ENCODE measurements around the gene CLIC6.

CLIC6 gene

DNA sequence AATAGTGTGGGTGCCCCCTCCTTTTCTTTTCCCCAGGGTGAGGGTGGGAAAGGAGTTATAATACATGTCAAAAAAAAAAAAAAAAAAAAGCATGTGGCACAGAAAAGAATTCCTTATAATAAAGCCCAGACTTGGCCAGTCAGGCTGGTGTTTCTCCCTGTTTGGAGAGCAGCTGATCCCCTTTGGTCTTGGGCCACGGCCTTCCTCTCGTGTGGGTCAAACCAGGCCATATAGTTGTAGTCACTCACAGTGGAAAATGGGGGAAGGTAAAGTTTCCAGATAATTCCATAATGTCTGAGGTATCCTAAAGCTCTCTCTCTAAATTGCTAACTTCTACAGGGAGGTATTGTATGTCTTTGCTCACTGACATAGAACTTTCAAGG lies 22.0 kb downstream of the CLIC6 start:
- TF ChIP-seq TEAD4 (IDR thresholded peaks at IDR 0.05) (no peak), YY1 (IDR thresholded peaks at IDR 0.05; ENCODE audit: low read depth) (no peak), TAF1 (IDR thresholded peaks at IDR 0.05; ENCODE audit: low read depth) (no peak), RAD21 (IDR thresholded peaks at IDR 0.05; ENCODE audit: low read depth) (no peak), CREB1 (IDR thresholded peaks at IDR 0.05; ENCODE audit: low read depth) (no peak), EP300 (IDR thresholded peaks at IDR 0.05; ENCODE audit: borderline replicate concordance) (no peak), TCF12 (IDR thresholded peaks at IDR 0.05; ENCODE audit: low read depth) (no peak), NFIC (IDR thresholded peaks at IDR 0.05) (no peak), EGR1 (IDR thresholded peaks at IDR 0.05) (no peak), ZBTB7A (IDR thresholded peaks at IDR 0.05; ENCODE audit: low read depth) (no peak)
- TF ChIP-seq, protein P1, sequence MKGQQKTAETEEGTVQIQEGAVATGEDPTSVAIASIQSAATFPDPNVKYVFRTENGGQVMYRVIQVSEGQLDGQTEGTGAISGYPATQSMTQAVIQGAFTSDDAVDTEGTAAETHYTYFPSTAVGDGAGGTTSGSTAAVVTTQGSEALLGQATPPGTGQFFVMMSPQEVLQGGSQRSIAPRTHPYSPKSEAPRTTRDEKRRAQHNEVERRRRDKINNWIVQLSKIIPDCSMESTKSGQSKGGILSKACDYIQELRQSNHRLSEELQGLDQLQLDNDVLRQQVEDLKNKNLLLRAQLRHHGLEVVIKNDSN (IDR thresholded peaks at IDR 0.05): no peak
- TF ChIP-seq, protein P2, sequence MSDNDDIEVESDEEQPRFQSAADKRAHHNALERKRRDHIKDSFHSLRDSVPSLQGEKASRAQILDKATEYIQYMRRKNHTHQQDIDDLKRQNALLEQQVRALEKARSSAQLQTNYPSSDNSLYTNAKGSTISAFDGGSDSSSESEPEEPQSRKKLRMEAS (IDR thresholded peaks at IDR 0.05): no peak

DNA sequence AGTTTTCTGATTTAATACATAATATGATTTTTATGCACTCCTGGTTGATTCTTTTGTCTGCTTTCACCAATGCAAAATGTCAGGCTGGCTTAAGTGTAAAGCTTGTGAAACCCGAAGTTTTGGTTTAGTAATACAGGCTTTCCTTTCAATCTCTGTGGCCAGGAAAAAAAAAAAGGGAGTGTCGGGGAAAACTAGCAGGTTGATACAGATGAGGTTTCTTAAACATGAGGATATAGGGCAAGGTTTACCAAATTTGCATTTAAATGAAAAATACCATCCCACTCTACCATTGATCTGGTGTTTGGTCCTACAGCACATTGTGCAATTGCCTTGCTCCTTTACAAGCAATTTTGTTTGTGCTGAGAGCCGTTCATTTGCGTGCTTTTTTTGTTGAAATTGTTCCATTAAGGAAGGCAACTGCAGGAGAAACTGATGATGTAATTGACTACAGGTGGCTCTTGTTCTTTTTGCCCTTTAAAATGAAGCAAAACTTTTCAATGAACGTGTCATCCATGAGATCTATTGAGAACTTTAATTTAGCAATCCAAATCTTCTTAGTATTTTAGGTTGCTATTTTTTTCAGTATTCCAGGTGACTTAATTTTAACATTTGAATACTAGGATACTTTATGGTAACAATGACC lies 22.7 kb downstream of the CLIC6 start:
- TF ChIP-seq CREB1 (IDR thresholded peaks at IDR 0.05; ENCODE audit: low read depth): no peak
- TF ChIP-seq FOXM1 (IDR thresholded peaks at IDR 0.05; ENCODE audit: borderline replicate concordance, low read depth): no peak
- no peak for TF ChIP-seq ZBTB7A (IDR thresholded peaks at IDR 0.05; ENCODE audit: low read depth)
- no peak for TF ChIP-seq YY1 (IDR thresholded peaks at IDR 0.05; ENCODE audit: low read depth)

DNA sequence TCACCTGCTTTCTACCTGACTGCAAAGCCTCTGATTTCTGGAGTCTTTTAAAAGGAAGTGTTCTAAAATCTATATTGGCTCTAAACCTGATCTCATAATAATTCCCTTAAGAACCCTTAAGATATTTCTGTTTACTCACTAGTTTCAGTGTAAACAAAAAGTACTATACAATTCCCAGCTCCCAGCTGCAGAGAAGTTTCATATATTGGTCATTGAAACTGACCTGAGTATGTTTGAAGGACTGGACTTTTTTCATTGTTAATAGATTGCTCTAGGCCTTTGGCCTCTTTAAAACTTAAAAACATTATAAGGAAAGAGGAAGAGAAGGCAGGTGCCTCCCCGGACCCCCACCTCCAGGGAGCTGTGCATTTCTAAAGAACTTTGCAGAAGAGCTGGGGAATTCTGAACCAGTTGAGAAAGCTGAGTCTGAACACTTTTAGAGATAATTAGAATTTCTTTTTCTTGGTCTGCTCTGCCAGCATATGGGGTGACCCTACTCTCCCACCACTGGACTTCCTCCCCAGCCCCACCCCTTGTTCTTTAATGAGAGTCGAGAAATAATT lies 23.7 kb downstream of the CLIC6 start:
- TF ChIP-seq NFIC (IDR thresholded peaks at IDR 0.05): no peak
- TF ChIP-seq CREB1 (IDR thresholded peaks at IDR 0.05; ENCODE audit: low read depth): no peak

DNA sequence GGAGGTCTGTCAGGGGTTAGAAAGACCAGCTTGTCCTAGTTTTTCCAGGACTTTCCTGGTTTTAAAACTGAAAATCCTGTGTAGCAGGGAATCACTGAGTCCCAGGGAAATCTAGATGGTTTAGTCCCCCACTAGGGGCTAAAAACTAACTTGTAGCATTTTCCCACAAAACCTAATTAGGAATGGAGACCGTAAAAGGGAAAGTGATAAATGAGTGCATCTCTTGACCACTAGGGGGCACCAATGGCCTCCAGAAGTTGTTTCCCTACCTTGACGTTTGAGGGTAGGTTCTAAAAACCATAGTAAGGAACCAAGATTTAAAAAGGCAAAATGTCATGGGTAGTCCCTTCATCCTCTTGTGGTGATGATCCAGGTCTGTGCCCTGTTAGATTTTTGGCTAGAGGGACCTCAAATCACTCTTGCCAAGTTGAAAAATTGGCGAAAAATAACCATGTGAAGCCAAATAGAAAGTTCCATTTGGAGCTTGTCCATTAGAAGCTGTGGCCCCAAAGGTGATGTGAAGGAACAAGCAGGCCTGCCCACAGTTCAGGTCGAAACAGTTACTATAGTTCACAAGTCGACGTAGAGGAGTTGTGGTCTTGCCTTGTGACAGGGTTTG lies 24.5 kb downstream of the CLIC6 start:
- TF ChIP-seq RAD21 (IDR thresholded peaks at IDR 0.05; ENCODE audit: low read depth) (peak; percentile 68), YY1 (IDR thresholded peaks at IDR 0.05; ENCODE audit: low read depth) (no peak)

DNA sequence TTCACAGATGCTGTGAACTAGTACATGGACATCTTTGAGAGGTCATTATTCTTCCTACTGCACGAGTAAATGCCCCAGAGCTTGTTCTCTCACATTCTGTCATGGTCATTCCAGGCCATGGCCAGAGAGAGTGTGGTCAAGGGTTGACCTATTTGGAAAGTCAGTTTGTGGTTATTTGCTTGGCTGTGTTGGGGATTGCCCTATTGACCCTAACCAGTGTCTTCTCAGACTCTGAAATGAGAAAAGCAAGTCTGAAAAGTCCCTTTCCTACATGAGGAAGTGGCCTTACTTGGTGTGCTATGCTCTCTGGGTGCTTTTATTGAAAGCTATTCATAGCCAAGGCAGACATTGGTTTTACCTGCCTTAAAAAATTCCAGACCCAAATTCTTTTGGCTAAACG lies 26.6 kb downstream of the CLIC6 start:
- TF ChIP-seq ZBTB7A (IDR thresholded peaks at IDR 0.05; ENCODE audit: low read depth): no peak
- TF ChIP-seq, protein P2 (IDR thresholded peaks at IDR 0.05): no peak
- no peak for TF ChIP-seq FOXM1 (IDR thresholded peaks at IDR 0.05; ENCODE audit: borderline replicate concordance, low read depth)
- no peak for TF ChIP-seq CEBPB (IDR thresholded peaks at IDR 0.05)
- TF ChIP-seq TEAD4 (IDR thresholded peaks at IDR 0.05): no peak
- no peak for TF ChIP-seq CREB1 (IDR thresholded peaks at IDR 0.05; ENCODE audit: low read depth)
- TF ChIP-seq YY1 (IDR thresholded peaks at IDR 0.05; ENCODE audit: low read depth): no peak
- no peak for TF ChIP-seq EP300 (IDR thresholded peaks at IDR 0.05; ENCODE audit: borderline replicate concordance)

DNA sequence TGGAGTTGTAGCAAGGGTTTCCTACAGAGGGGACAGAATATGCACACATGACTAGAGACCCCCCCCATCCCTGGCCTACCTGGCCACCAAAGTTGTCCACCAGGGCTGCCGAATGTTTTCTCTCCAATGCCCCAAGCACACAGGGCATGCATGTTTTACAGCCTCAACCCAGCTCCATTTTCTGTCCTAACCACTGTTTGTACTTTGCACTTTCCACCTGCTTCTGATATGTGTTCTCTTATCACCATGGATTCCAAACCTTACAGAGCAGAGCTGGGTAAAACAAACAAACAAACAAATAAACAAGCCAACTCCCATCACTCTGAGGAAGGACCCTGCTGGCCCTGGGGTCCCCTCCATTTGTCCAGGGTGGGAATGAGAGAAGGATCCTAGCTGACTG lies 27.3 kb downstream of the CLIC6 start:
- TF ChIP-seq EGR1 (IDR thresholded peaks at IDR 0.05): no peak
- TF ChIP-seq TCF12 (IDR thresholded peaks at IDR 0.05; ENCODE audit: low read depth): no peak
- no peak for TF ChIP-seq ZBTB7A (IDR thresholded peaks at IDR 0.05; ENCODE audit: low read depth)
- TF ChIP-seq, protein P1 (IDR thresholded peaks at IDR 0.05): no peak
- TF ChIP-seq NFIC (IDR thresholded peaks at IDR 0.05): no peak
- no peak for TF ChIP-seq FOXM1 (IDR thresholded peaks at IDR 0.05; ENCODE audit: borderline replicate concordance, low read depth)
- no peak for TF ChIP-seq YY1 (IDR thresholded peaks at IDR 0.05; ENCODE audit: low read depth)
- TF ChIP-seq EP300 (IDR thresholded peaks at IDR 0.05; ENCODE audit: borderline replicate concordance): no peak
- TF ChIP-seq RAD21 (IDR thresholded peaks at IDR 0.05; ENCODE audit: low read depth): no peak
- TF ChIP-seq, protein P3, sequence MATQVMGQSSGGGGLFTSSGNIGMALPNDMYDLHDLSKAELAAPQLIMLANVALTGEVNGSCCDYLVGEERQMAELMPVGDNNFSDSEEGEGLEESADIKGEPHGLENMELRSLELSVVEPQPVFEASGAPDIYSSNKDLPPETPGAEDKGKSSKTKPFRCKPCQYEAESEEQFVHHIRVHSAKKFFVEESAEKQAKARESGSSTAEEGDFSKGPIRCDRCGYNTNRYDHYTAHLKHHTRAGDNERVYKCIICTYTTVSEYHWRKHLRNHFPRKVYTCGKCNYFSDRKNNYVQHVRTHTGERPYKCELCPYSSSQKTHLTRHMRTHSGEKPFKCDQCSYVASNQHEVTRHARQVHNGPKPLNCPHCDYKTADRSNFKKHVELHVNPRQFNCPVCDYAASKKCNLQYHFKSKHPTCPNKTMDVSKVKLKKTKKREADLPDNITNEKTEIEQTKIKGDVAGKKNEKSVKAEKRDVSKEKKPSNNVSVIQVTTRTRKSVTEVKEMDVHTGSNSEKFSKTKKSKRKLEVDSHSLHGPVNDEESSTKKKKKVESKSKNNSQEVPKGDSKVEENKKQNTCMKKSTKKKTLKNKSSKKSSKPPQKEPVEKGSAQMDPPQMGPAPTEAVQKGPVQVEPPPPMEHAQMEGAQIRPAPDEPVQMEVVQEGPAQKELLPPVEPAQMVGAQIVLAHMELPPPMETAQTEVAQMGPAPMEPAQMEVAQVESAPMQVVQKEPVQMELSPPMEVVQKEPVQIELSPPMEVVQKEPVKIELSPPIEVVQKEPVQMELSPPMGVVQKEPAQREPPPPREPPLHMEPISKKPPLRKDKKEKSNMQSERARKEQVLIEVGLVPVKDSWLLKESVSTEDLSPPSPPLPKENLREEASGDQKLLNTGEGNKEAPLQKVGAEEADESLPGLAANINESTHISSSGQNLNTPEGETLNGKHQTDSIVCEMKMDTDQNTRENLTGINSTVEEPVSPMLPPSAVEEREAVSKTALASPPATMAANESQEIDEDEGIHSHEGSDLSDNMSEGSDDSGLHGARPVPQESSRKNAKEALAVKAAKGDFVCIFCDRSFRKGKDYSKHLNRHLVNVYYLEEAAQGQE (IDR thresholded peaks at IDR 0.05; ENCODE audit: low read depth): no peak
- no peak for TF ChIP-seq CEBPB (IDR thresholded peaks at IDR 0.05)
- TF ChIP-seq, protein P2 (IDR thresholded peaks at IDR 0.05): no peak
- no peak for TF ChIP-seq CREB1 (IDR thresholded peaks at IDR 0.05; ENCODE audit: low read depth)
- TF ChIP-seq TEAD4 (IDR thresholded peaks at IDR 0.05): no peak
- no peak for TF ChIP-seq TAF1 (IDR thresholded peaks at IDR 0.05; ENCODE audit: low read depth)

DNA sequence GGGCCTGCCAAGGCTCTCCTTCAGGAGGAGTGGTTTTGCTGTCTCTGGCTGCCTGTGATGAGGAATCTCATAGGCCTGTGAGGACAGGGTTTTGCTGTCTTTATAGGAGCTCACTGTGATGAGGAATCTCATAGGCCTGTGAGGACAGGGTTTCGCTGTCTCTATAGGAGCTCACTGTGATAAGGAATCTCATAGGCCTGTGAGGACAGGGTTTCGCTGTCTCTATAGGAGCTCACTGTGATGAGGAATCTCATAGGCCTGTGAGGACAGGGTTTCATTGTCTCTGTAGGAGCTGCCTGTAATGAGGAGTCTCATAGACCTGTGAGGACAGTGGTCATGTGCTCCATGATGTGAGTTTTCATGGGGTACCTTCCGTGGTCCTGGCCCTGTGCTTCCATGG lies 29.0 kb downstream of the CLIC6 start:
- TF ChIP-seq, protein P3 (IDR thresholded peaks at IDR 0.05; ENCODE audit: low read depth): no peak
